GM21825 (cell line): ENCODE results near the gene GRIN3B.
A peak's percentile ranks its signal among the peaks of the same experiment; 100 is the strongest.
"Not testable (repeated sequence)": the region's sequence is repeated elsewhere in the genome, so short reads cannot be mapped to it uniquely, and the experiment has no call there.

ENCODE experiments used
- ATAC-seq: cut with Tn5 transposase; IDR thresholded peaks from one replicate; pipeline ENCODE4 v1.9.1; 2021; ENCODE audit warnings: mild to moderate bottlenecking, moderate library complexity; ENCODE audit not compliant: unreplicated experiment

Gene GRIN3B

GRCh38 chr19:1018393-1018792 is 18.2 kb downstream of the GRIN3B start:
- no peak for ATAC-seq

- no peak for ATAC-seq
Measured at GRCh38 chr19:1018932-1019615, 18.9 kb downstream of the GRIN3B start.

- no peak for ATAC-seq
Measured at GRCh38 chr19:1019616-1019961, 19.4 kb downstream of the GRIN3B start.

- ATAC-seq: peak; percentile 3
Measured at GRCh38 chr19:1019980-1020867, 20.0 kb downstream of the GRIN3B start.

GRCh38 chr19:1020868-1021425 is 20.7 kb downstream of the GRIN3B start, which contains the start of gene TMEM259:
TSS of gene TMEM259 (minus strand) at chr19:1021123. CDS start at chr19:1020996, 127 bp downstream.
- peak; percentile 67 for ATAC-seq

- ATAC-seq: not testable (repeated sequence)
Measured at GRCh38 chr19:1023883-1024188, 23.6 kb downstream of the GRIN3B start.

- ATAC-seq: not testable (repeated sequence)
Measured at GRCh38 chr19:1025080-1025479, 24.9 kb downstream of the GRIN3B start.

GRCh38 chr19:1025960-1026782 is 26.0 kb downstream of the GRIN3B start, which contains the start of gene CNN2:
TSS of gene CNN2 (plus strand) at chr19:1026608. CDS start at chr19:1026662, 54 bp downstream.
- peak; percentile 44 for ATAC-seq

GRCh38 chr19:1026783-1027649 is 26.8 kb downstream of the GRIN3B start:
- peak; percentile 3 for ATAC-seq

- ATAC-seq: no peak
Measured at GRCh38 chr19:1027650-1028061, 27.4 kb downstream of the GRIN3B start.

GRCh38 chr19:1028062-1028926 is 28.1 kb downstream of the GRIN3B start:
- no peak for ATAC-seq

- ATAC-seq: no peak
Measured at GRCh38 chr19:1032264-1032867, 32.1 kb downstream of the GRIN3B start.

- ATAC-seq: no peak
Measured at GRCh38 chr19:1035998-1036621, 35.9 kb downstream of the GRIN3B start.

- ATAC-seq: peak; percentile 1
Measured at GRCh38 chr19:1037621-1038064, 37.4 kb downstream of the GRIN3B start.

- no peak for ATAC-seq
Measured at GRCh38 chr19:1038978-1039645, 38.9 kb downstream of the GRIN3B start.

GRCh38 chr19:1039646-1040475 is 39.6 kb downstream of the GRIN3B start, which contains the start of gene ABCA7:
TSS of gene ABCA7 (plus strand) at chr19:1040107. CDS start at chr19:1041362, 1,255 bp downstream.
- ATAC-seq: peak; percentile 64
